NCI-H510A (cell line): ENCODE measurements around the gene IFI27.

Source experiments
- DNase-seq: peaks from one replicate; lab custom pipeline; 2025; lab: John Stamatoyannopoulos, UW

The IFI27 gene

DNA sequence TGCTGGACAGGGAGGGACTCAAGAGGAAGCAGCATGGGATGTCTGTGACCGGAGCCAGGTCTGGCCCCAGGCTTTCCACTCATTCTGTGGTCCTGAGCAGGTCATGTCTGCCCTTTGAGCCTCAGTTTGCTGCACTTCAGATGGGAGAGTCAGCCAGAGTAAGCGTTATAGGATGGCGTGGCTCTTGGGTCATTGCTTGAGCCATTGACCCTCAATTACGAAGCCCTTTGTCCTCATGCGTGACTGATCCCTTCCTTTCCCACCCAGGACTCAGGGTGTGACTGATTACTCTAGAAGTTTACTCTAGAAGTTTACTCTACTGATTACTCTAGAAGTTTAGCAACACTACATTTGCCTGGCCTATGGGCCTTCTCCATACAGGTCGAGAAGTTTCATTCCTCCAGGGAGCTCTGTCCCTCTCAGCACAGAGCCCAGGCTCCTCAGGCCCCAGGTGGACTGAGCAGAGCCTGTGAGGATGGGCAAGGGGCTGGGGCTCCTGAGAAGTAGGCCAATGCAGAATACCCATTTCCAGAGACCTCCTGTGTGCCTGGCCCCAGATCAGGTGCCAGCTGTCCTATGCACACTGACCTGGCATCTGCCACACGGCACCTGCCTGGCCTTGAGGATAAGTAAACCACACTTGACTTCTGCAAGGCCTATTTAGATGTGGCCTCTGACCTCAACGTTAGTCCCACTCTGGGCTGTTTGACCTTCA is 7.6 kb upstream of the IFI27 start:
- DNase-seq, result no peak

DNA sequence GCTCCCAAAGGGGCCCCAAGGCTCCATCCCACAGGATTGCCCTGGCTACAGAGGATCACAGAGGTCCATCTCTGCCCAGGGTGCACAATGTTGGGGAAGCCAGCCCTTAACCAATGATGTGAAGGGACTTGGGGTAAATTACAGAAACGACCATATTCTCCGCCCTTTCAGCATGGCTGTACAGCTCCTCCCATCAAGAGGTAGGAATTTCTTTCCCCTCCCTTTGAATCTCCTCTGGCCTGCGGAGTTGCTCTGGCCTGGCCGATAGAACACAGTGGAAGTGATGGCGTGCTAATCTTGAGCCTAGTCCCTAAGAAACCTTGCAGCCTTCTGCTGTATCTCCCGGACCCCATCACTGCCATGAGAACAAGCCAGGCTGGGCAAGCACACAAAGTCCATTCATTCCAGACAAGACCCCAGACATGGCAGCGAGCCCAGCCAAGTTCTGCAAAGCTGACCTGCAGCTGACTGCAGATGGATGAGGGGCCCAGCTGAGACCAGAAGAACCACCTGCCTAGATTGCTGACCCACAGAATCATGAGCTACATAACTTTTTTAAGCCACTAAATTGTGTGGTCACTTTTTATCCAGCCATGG is 6.9 kb upstream of the IFI27 start:
- DNase-seq, result no peak

DNA sequence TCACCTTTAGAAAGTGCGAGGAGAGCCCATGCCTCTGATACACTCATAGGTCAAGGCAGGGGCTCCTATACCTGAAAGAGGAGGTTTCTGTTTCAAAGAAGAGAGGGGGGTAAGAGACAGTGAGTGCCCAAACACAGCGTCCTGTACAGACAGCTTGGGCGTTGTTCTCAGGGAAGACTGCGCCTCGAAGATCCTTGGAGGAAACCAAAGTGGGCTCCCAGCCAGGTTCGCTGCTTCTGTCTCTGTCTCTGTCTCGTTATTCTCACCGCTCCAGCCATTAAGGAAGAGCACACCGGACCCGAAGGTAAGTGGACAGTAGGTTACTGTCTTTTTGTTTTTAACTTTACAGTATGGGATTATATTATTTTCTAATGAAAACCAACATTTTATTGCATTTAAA is 5.8 kb upstream of the IFI27 start:
- no peak for DNase-seq

DNA sequence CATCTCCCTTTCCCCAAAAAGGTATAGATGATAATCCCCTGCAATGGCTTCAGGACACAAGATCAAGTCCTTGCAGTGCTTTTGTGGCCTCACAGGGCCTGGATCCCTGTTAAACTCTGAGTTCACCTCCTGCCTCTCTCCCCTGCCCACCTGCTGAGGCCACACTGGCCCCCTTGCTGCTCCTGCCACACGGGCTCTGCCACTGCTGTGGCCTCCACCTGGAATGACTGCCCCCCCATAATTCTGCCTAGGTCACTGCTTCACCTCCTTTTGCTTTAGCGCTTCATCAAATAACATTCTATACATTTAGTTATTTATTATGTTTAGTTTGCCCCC is 653 bp upstream of the IFI27 start:
- DNase-seq, result no peak

DNA sequence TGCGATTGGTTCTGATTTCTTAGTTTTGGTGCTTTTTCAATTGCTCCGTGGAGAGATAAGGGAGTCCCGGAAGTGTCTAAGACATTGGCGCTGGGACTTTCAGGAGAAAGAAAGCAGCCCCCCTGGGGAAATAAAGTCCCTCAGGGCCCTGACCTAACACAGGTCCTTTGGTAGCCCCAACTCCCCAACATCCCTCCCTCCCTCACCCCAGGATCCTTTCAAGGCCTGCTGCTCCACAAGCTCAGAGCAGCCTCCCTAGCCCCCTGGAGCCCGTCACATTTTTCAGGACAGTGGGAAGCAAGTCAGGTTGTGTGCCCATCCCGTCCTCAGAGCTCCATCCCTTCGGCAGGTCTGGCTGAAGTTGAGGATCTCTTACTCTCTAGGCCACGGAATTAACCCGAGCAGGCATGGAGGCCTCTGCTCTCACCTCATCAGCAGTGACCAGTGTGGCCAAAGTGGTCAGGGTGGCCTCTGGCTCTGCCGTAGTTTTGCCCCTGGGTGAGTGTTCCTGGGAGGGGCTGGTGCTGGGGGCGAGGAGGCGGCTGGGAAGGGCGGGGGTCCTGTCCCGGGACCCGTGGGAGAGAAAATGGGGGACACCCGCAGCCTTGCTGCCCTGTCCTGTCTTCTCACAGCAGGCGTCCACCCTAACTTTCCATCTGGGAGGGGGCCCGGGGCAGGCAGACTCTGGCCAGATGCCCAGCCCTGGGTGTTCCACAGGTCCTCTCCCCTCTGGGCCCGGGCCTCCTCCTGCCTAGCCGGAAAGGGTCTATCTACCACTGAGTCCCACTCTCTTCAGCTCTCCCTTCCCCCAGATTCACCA is 950 bp downstream of the IFI27 start:
- DNase-seq, result no peak

DNA sequence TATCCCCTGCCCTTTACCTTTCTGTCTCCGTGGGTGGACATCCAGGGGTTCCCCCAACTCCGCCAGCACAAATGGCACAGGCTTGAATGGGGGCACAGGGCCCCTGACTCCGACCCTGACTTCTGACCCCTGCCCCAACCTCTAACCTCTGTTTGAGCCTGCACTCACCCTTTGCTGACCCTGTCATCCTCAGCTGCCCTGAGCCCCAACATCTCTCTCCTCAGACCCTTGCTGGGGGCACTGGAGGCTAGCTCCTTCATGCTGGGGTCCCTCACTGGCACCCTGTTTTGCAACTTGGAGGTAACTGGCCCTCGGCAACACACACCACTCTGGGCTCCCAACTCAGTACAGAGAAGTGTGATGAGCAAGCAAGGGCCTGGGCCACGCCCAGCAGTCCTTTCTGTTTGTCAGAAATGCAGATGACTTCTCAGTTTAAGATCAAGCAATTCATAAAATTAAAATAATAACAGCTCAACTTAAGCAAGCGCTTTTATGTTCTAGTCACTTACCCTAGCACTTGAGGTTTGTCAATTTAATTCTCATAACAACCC is 2.1 kb downstream of the IFI27 start:
- no peak for DNase-seq

DNA sequence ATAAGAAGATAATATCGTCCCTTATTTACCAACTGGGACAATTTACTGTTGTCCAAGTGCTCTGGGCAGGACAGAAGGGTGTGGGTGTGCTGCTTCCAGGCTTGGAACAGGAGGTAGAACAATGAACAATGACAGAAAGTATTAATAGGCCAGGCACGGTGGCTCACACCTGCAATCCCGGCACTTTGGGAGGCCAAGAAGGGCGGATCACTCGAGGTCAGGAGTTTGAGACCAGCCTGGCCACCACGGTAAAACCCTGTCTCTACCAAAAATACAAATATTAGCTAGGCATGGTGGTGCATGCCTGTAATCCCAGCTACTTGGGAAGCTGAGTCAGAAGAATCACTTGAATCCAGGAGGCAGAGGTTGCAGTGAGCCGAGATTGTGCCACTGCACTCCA is 2.5 kb downstream of the IFI27 start:
- no peak for DNase-seq

DNA sequence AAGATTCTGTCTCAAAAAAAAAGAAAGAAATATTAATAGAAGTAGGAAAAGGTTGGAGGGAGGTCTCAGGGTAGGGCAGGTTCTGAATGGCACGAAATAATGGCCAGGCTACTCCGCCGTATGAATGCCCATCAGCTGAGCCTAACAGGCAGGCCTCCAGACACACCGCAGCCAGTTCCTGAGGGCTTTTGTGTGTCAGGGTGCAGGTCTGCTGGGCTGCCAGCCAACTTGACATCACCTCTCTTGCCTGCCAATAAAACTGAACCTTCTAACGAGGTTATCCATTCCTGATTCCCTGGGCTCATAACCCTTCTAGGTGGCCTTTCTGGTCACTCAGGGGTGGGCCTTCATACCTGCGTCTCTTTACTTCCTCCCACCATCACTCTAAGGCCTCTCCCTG is 3.0 kb downstream of the IFI27 start:
- DNase-seq, result no peak

DNA sequence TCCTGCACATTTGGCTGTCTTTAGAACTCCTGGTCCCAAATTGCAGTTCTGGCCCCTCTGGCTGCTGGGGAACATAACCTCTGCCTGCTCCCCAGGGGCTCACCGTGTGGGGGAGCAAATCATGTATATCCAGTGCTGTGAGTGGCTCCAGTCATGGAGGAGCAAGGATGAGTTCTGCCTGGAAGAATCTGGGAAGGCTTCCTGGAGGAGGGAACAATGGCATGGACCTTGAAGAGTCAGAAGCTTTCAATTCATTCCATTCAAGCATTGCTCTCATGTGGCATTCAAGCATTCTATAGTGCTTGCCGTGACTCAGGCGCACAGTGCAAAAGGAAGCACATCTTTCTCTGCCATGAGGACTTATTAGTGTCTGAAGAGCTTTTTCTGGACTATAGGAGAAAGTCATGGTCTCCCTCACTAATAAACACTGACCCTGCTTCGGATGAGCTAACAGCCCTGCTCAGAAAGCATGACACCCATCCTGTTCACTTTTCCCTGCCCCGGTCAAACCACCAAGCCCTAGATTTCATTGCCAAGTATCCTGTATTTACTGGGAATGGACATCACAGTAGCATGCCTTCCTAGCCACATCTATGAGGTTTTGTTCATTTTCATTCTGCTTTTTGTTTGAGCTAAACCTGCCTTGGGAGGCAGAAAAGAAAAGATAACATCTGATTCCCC is 3.5 kb downstream of the IFI27 start:
- DNase-seq, result no peak

DNA sequence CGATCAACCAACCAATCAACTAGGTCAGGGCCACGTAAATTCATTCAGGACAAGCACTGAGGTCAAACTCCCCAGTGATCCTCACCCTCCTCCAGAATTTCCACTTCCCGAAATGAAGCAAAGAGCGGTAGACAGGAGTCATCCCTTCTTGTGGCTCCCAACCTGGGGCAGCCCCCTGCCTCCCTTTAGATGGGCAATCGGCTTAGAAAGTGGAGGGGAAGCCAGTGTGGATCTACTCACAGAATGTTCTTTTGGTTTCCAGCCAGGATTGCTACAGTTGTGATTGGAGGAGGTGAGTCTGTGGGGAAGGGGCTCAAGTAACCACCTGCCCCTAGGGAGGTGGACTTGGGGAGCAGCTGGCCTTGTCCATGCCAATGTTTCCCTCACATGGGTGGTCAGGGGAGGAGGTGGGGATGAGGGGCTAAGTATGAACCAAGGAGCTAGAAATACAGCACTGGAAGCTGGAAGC is 4.1 kb downstream of the IFI27 start:
- no peak for DNase-seq

DNA sequence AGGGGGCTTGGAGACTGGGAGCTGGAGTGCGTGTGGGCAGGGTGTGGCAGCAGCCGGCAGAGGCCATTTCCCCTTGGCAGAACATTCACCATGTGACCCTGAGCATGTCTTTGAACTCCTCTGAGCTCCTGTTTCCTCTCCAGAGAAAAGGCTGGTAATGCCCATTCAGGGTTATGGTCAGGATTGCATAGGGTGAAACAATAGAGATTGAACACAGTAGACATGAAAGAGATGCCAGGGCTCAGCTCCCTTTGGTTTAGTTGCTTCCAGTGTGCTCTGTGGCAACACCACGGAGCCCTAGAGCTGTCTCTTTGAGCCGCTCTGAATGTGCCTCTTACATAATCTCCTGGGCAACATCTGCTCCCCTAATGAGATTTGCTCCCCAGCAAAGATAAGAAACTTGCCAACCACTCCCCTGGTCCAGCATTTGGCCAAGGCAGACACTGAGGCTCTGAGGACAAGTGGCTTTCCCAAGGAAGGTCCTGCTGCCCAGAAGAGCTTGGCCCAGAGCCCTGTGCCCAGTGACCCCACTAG is 4.6 kb downstream of the IFI27 start:
- no peak for DNase-seq

DNA sequence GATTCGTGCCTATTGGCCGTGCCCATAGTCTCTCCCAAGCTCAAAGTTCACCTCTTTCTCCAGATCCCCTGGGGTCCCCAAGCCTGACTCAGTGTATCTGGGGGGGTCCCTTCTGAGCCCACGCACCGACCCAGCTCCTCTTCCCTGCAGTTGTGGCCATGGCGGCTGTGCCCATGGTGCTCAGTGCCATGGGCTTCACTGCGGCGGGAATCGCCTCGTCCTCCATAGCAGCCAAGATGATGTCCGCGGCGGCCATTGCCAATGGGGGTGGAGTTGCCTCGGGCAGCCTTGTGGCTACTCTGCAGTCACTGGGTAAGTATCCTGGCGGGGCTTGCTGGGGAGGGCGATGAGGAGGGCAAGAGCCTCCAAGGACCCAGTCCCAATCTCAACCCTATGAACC is 5.1 kb downstream of the IFI27 start:
- no peak for DNase-seq

DNA sequence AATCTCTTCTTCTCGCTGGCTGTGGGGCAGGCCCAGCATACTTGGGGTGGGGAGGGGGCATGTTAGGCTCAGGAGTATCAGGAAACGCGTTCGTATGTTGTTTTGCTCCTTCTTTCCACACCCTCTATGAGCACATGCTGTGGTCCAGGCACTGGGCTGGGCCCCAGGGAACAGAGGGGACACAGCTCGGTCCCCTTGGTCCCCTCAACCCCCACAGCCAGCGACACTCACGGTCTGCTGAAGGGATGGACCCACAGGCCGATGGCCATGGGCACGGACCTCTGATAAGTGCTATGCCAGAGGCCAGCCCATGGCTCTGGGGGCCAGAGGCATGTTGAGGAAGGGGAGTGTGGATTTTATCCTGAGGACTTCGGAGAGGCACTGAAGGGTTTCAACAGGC is 6.2 kb downstream of the IFI27 start:
- DNase-seq, result no peak

DNA sequence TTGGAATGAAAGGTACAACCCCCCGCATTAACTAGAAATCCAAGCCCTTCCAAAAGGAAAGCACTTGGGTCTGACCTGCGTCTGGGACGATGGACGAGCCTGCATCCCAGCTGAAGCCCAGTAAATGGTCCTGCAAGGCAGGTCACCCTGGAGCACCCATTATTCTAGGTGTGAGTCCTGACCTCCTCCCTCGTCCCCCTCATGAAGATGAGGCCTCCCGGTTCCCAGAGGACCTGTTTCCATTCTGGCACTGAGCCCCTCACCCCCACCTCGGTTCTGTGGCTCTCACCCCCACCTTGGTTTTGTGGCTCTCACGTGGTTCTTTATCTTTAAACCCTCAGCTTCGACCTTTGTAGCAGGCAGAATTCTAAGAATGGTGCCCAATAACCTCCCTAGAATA is 7.3 kb downstream of the IFI27 start:
- no peak for DNase-seq

DNA sequence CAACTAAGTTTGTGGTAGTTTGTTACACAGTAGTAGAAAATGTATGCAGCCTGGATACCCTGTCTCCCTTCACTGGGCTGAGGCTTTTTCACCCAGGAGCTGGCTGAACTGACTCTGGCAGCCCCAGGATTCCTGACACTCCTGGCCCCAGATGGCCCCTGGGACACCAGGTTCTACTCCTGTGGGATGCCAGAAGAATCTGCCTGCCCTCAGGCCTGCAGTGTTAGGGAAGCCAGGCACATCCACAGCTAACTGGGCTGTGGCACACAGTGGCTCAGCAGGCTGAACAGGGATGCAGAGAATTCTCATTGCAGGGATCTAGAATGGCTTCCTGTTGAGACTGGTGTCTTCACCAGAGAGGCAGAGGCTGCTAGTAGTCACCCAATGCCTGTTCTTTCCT is 8.5 kb downstream of the IFI27 start:
- DNase-seq, result no peak

DNA sequence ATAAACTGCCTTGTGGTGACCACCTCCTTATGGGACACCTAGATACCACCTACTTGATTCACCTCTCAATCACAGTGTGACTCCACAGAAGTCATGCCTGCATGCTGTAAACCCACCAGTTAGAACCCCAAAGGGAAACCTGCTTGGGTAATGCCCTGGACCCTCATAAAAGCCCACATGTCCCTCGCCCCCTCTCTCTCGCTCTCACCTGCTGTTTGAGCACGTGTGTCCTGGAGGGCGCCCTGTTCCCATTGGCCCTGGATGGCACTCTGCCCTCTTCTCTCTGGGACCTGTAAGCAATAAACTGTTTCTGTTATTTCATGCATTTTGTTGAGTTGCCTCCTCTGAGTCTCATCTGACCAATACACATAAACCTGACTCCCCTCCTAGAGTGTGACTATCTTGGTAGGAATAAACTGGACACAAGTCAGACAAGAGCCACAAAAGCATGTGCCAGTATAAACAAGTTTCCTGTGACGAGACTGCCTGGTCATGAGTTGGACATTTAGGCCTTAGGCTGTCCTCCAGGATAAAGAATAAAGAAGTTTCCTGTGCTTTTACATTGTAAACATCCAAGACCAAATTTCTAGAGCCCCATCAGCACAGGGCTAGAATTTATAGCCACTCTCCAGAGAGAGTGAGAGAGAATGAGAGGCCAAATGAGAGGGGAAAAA is 10.3 kb downstream of the IFI27 start:
- no peak for DNase-seq

DNA sequence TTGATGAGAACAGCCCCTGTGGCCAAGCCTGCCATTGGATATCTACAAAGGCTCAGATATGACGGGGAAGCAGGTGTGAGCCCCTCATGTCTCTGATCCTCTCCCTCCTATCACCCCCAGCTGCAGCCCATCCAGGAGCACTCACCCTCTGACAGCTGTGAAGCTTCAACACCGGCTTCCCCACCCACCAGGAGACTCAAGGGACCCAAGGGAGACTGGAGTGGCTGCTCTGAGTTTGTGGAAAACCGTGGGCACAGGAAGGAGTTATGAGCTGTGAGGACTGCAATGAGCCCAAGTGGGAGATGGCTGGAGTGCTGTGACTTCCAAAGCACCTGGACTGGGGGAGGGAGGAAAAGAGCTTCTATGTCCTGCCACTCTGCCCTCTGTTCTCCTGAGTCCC is 10.9 kb downstream of the IFI27 start:
- no peak for DNase-seq

DNA sequence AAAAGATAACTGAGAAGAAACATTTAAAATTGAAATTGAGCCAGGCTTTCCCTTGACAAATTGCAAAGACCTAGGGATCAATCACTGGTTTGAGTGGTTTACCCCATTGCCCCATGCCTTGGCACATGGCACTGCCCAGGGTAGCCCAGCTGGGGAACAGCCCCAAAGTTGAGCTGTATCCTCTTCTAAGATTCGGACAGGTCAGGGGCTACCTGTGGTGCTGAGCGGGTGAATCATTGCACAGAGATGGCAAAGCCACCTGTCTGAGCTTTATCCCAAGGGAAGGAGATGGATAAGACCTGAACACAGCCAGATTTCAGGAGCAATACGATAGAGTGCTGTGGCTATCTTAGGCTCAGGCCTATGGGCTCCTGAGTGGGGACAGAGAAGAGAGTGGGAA is 11.9 kb downstream of the IFI27 start:
- DNase-seq, result no peak

DNA sequence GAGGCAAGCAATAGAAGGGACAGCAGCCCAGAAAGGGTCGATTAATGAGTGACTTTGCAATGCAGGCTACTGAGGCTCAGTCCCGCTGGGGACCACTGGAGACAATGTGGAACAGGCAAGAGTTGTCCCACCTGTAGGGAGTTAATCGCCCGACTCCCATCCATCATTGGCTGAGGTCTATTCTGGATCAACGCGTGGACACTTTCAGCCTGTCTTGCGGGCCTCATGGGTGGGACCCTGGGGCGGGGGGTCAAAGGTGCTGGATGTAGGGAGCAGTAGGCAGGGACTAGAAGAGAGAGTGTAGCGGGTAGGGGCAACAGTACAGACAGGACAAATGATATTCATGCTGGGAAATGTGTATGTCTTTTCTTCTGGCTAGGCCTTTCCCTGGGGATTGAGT is 12.8 kb downstream of the IFI27 start:
- no peak for DNase-seq

DNA sequence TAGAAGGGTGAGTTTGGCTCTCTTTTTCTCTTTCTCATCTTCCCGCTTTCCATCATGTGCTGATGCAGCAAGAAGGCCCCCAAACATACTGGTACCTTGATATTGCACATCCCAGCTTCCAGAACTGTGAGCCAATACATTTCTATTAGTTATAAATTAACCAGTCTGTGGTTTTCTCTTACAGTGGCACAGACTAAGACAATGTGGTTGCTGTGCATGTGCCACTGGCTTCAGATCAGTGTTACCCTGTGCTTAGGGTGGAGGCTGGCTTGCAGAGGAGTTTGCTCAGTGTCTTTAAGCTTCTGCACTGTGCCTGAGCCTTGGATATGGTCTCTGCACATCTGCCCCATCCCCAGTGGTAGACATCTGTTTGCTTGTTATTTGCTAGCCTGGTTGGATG is 13.3 kb downstream of the IFI27 start:
- DNase-seq, result no peak

DNA sequence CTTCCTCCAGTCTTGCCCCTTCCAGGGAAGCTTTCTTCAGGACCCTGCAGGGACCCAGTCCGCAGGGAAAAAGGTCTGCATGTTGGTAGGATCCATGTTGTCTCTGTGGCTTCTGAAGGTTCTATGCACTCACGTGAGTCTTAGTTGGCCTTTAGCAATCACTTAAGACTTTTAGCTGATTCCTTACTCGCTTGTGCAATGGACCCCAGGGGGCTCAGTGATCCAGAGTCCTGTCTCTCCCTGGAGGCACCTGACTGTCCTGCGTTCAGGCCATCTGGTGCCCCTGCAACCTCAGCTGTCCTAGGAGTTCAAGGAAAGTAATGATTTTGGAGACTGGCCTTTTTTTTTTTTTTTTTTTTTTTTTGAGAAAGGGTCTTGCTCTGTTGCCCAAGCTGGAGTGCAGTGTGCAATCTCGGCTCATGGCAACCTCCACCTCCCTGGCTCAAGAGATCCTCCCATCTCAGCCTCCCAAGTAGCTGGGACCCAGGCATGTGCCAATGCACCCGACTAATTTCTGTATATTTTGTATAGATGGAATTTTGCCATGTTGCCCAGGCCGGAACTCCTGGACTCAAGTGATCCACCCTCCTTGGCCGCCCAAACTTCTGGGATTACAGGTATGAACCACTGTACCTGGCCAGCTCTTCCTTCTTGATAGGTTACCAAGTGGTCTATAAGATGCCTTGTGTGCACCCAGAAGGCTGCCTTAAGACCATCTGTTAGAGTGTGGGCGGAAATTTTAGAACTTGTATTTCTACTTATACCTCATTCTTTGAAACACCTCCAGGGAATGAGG is 14.2 kb downstream of the IFI27 start:
- DNase-seq, result no peak
